Measurements from ENCODE around the gene OPHN1. TPM values are rescaled to one million over a fixed set of nuclear protein-coding genes. Genes with fewer than 3 reads are reported as not detected.

Gene OPHN1
- total and polyA plus RNA-seq, 10 of the 15 experiments (the other 5 are each of a cell fraction or from before 2014, with no cell fraction given), result under 0.01 to 0.03 (median 0.03) TPM; not detected in 6

DNA sequence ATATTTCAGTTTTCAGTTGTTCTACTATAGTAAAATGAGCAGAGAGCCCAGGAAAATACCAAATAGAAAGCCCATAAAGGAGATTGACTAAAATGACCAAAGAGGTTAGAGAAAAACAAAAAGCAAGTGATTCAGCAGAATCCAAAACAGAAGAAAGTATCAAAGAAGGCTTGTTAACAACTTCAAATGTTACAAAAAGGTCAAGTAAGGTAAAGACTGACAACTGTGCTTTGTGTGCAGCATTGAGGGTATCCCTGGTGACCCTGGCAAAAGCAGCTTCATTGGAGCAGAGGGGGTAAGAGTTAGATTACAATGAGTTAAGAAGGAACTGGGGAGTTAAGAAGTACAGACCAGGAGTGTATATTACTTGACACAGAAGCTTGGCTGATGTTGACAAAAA is 317.9 kb downstream of the OPHN1 start:
- ChIA-PET RAD21 (ENCODE audit: unreplicated experiment) (no interaction called here), CTCF (no interaction called here), SMC1A (ENCODE audit: uncharacterized antibody, unreplicated experiment) (no interaction called here), POLR2A (no interaction called here)
- Histone ChIP-seq H3K79me2 (ENCODE audit: control insufficient read depth, insufficient read depth, low read length) (no peaks in the 10 kb centered on the region), H3K27ac (ENCODE audit: control insufficient read depth, insufficient read depth) (no peak overlapping the region), H3K4me3 (no peak overlapping the region), H3K9me3 (replicated peaks; ENCODE audit: control insufficient read depth, insufficient read depth, low read length) (no peaks in the 10 kb centered on the region), H3K27me3 (replicated peaks in 1 of 2; ENCODE audit: control insufficient read depth in 2 of 2, insufficient read depth in 2 of 2, low read length in 1 of 2) (no peaks in the 10 kb centered on the region), H3K9ac (ENCODE audit: control insufficient read depth, insufficient read depth, low read length) (no peak overlapping the region), H3K4me2 (ENCODE audit: control insufficient read depth, insufficient read depth) (no peak overlapping the region), H4K20me1 (ENCODE audit: control insufficient read depth, insufficient read depth) (no peaks in the 10 kb centered on the region), H2AFZ (ENCODE audit: control insufficient read depth, low read depth, low read length) (no peak overlapping the region), H3K4me1 (ENCODE audit: control insufficient read depth, insufficient read depth, low read length) (no peaks in the 10 kb centered on the region), H3K36me3 (ENCODE audit: control insufficient read depth in 2 of 2, insufficient read depth in 2 of 2, low read length in 1 of 2) (no peaks in the 10 kb centered on the region)
- BruUV-seq (replicated peaks), result no TSS peak
- intact Hi-C loops (cut with micrococcal nuclease; ENCODE audit: unreplicated experiment), result no loop called here
- ATAC-seq (no peak), FAIRE-seq (no peak), DNase-seq (ENCODE audit: low read depth, low spot score) (no peak)
- TF ChIP-seq SUPT20H (IDR thresholded peaks at IDR 0.05; ENCODE audit: borderline replicate concordance, control insufficient read depth, low read depth, low read length), result no peak
- in situ Hi-C loops (cut with MboI), result no loop called here

- ChIA-PET RAD21 (ENCODE audit: unreplicated experiment) (no interaction called here), CTCF (no interaction called here), SMC1A (ENCODE audit: uncharacterized antibody, unreplicated experiment) (no interaction called here), POLR2A (no interaction called here)
- H3K4me1 ChIP-seq (ENCODE audit: control insufficient read depth, insufficient read depth, low read length), result no peaks in the 10 kb centered on the region
- H3K4me3 ChIP-seq, result no peak overlapping the region
- DNase-seq (ENCODE audit: low read depth, low spot score), result no peak
- H3K9me3 ChIP-seq (replicated peaks; ENCODE audit: control insufficient read depth, insufficient read depth, low read length), result no peaks in the 10 kb centered on the region
- BruUV-seq (replicated peaks), result no TSS peak
- H3K36me3 ChIP-seq (ENCODE audit: control insufficient read depth in 2 of 2, insufficient read depth in 2 of 2, low read length in 1 of 2), result no peaks in the 10 kb centered on the region
- H3K27me3 ChIP-seq (replicated peaks in 1 of 2; ENCODE audit: control insufficient read depth in 2 of 2, insufficient read depth in 2 of 2, low read length in 1 of 2), result no peaks in the 10 kb centered on the region
- H4K20me1 ChIP-seq (ENCODE audit: control insufficient read depth, insufficient read depth), result no peaks in the 10 kb centered on the region
- H3K27ac ChIP-seq (ENCODE audit: control insufficient read depth, insufficient read depth), result no peak overlapping the region
- no peaks in the 10 kb centered on the region for H3K79me2 ChIP-seq (ENCODE audit: control insufficient read depth, insufficient read depth, low read length)
- intact Hi-C loops (cut with micrococcal nuclease; ENCODE audit: unreplicated experiment), result no loop called here
- 20% methylated on average over 4 of the region's 4 CpGs for WGBS (ENCODE audit: insufficient coverage, insufficient replicate concordance, low lambda C conversion rate, missing lambda C conversion rate)
- H2AFZ ChIP-seq (ENCODE audit: control insufficient read depth, low read depth, low read length), result no peak overlapping the region
- no peak overlapping the region for H3K4me2 ChIP-seq (ENCODE audit: control insufficient read depth, insufficient read depth)
- in situ Hi-C loops (cut with MboI), result no loop called here
- FAIRE-seq, result no peak
- ATAC-seq, result no peak
- no peak overlapping the region for H3K9ac ChIP-seq (ENCODE audit: control insufficient read depth, insufficient read depth, low read length)
- TF ChIP-seq RB1 (IDR thresholded peaks at IDR 0.05; ENCODE audit: borderline replicate concordance) (no peak), SUPT20H (IDR thresholded peaks at IDR 0.05; ENCODE audit: borderline replicate concordance, control insufficient read depth, low read depth, low read length) (no peak), ASH2L (IDR thresholded peaks at IDR 0.05; ENCODE audit: borderline replicate concordance, low read depth) (no peak), EED (IDR thresholded peaks at IDR 0.05; ENCODE audit: low read depth) (no peak), ESRRA (IDR thresholded peaks at IDR 0.05; ENCODE audit: low read length) (no peak), MTA2 (IDR thresholded peaks at IDR 0.05; ENCODE audit: low read depth) (no peak), BCLAF1 (IDR thresholded peaks at IDR 0.05) (no peak), JUND (IDR thresholded peaks at IDR 0.05; ENCODE audit: low read depth, low read length) (no peak), ATF3 (IDR thresholded peaks at IDR 0.05; ENCODE audit: borderline replicate concordance, extremely low read depth, low read depth, low read length) (no peak), EZH2 (IDR thresholded peaks at IDR 0.05; ENCODE audit: borderline replicate concordance, control insufficient read depth, low read depth, low read length) (no peak)
- TF ChIP-seq, protein P1, sequence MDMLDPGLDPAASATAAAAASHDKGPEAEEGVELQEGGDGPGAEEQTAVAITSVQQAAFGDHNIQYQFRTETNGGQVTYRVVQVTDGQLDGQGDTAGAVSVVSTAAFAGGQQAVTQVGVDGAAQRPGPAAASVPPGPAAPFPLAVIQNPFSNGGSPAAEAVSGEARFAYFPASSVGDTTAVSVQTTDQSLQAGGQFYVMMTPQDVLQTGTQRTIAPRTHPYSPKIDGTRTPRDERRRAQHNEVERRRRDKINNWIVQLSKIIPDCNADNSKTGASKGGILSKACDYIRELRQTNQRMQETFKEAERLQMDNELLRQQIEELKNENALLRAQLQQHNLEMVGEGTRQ (IDR thresholded peaks at IDR 0.05; ENCODE audit: borderline replicate concordance, low read depth, low read length), result no peak
- TF ChIP-seq, protein P2, sequence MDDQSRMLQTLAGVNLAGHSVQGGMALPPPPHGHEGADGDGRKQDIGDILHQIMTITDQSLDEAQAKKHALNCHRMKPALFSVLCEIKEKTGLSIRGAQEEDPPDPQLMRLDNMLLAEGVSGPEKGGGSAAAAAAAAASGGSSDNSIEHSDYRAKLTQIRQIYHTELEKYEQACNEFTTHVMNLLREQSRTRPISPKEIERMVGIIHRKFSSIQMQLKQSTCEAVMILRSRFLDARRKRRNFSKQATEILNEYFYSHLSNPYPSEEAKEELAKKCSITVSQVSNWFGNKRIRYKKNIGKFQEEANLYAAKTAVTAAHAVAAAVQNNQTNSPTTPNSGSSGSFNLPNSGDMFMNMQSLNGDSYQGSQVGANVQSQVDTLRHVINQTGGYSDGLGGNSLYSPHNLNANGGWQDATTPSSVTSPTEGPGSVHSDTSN (IDR thresholded peaks at IDR 0.05; ENCODE audit: insufficient replicate concordance, low read depth, low read length), result no peak
Measured at GRCh38 chrX:68114573-68115129, 318.6 kb downstream of the OPHN1 start.
